GM12872 (cell line): ENCODE results near the gene SPTBN5.

Experiments used
- TF ChIP-seq, protein P1 (sequence below): IDR thresholded peaks from 3 replicates; pipeline ENCODE4 v1.5.1; 2011; ENCODE audit warnings: low read depth, mild to moderate bottlenecking, low read length, moderate library complexity; ENCODE audit not compliant: insufficient read depth

Gene SPTBN5

GRCh38 chr15:41825145-41825544 is 68.7 kb downstream of the SPTBN5 start:
- TF ChIP-seq, protein P1, sequence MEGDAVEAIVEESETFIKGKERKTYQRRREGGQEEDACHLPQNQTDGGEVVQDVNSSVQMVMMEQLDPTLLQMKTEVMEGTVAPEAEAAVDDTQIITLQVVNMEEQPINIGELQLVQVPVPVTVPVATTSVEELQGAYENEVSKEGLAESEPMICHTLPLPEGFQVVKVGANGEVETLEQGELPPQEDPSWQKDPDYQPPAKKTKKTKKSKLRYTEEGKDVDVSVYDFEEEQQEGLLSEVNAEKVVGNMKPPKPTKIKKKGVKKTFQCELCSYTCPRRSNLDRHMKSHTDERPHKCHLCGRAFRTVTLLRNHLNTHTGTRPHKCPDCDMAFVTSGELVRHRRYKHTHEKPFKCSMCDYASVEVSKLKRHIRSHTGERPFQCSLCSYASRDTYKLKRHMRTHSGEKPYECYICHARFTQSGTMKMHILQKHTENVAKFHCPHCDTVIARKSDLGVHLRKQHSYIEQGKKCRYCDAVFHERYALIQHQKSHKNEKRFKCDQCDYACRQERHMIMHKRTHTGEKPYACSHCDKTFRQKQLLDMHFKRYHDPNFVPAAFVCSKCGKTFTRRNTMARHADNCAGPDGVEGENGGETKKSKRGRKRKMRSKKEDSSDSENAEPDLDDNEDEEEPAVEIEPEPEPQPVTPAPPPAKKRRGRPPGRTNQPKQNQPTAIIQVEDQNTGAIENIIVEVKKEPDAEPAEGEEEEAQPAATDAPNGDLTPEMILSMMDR: no peak

DNA sequence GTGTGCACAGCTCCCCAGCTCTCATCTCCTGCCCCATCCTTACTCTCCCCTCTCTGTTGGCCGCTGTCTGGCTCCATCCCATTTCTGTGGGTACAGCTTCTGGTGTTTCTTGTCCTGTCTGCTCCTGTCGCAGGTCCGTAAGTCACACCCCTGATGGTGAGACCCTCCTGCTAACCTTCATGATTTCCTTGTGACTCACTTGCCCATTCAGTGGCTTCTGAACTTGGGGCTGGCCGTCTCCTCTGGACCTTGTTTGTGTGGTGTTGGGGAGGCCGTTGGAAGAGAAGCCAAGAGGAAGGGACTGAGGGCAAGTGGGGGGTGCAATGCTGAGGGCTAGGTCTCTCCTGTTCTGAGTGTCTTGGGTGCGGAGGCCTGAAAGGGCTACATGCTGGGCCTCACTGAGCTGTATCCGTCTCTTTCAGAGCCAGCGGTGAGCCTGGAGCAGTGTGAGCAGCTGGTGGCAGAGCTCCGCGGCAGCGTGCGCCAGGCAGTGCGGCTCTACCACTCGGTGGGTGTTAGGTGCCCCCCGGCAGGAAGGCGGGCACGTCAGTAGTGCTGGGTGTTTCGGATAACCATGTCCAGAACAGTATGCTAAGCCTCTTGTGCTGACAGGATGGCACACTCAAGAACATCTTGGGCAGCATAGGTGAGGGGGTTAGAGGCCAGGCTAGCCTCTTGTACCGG is 69.6 kb downstream of the SPTBN5 start:
- TF ChIP-seq, protein P1: no peak

GRCh38 chr15:41823502-41823901 is 70.4 kb downstream of the SPTBN5 start:
- TF ChIP-seq, protein P1: no peak

DNA sequence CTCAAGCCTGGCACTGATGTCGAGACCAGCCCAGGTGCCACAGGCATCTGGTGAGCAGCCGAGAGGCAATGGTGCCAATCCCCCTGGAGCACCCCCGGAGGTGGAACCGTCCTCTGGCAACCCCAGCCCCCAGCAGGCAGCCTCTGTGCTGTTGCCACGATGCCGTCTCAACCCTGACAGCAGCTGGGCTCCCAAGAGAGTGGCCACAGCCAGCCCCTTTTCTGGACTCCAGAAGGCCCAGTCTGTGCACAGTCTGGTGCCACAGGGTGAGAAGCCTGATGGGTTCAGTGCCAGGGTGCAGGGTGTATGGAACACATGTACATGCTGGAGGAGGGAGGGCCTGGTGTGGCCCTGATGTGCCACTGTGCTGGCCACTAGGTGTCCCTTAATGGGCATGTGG is 70.9 kb downstream of the SPTBN5 start:
- TF ChIP-seq, protein P1: no peak

DNA sequence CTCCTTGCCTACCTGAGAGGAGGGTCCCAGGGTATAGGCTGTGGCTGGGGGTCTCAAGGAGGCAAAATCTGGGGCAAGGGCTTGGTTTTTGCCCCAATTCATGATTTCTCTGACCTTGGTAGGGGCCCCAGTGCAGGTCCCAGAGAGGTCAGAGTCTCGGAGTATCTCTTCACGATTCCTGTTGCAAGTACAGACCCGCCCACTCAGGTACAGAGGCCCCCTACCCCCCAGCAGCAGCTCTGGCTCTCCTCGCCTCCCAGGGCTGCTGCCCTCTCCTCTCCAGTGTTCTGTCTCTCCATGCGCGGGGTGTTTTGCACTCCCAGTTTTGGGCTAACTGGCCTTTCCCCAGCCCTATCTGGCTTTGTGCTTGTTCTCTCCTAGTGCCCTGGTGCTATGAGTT is 71.4 kb downstream of the SPTBN5 start:
- TF ChIP-seq, protein P1: no peak

DNA sequence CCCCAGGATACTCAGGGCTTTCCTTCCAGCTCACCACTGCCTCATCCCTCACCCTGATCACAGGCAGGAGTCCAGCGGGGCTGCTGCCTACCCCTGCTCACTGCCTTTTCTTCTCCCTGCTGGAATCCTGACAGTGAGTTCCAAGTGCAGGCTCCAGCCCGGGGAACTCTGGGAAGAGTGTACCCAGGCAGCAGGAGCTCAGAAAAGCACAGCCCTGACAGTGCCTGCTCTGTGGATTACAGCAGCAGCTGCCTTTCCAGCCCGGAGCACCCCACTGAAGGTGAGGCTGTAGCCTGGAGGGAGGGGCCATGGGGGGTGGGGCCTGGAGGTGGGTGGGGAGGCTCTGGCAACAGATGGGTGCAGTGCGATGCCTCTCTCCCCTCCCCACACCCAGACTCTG is 72.0 kb downstream of the SPTBN5 start:
- TF ChIP-seq, protein P1: no peak

DNA sequence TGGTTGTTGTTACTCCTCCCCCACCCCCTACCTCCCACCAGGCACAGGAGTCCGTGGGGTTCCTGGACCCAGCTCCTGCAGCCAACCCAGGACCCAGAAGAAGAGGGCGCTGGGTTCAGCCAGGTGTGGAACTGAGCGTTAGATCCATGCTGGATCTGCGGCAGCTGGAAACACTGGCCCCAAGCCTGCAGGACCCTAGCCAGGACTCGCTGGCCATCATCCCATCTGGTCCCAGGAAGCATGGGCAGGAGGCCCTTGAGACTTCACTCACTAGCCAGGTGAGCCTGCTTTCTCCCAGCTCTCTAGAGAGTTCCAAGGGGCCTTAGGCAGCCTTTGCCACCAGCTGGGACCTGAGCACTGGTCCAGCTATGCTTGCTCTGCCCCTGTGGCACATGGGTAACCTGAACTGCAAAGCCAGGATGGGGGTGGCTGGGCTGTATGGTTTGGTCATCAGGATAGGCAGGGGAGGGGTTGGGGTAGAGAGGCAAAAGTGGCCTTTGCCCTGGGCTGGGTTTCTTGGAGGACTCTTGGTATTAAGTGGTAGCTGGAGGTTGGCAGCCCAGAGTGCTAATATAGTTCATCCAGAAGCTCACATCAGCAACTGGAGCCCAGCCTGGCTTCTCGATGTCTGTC is 72.9 kb downstream of the SPTBN5 start:
- TF ChIP-seq, protein P1: no peak
